GM18909 (cell line): ENCODE data around the gene ZNF497.
"Not testable (repeated sequence)": the region's sequence is repeated elsewhere in the genome, so short reads cannot be mapped to it uniquely, and the experiment has no call there.

Experiments used
- ATAC-seq: cut with Tn5 transposase; IDR thresholded peaks from one replicate; pipeline ENCODE4 v1.9.1; 2021; ENCODE audit warnings: mild to moderate bottlenecking; ENCODE audit not compliant: unreplicated experiment, poor library complexity

The ZNF497 gene

DNA sequence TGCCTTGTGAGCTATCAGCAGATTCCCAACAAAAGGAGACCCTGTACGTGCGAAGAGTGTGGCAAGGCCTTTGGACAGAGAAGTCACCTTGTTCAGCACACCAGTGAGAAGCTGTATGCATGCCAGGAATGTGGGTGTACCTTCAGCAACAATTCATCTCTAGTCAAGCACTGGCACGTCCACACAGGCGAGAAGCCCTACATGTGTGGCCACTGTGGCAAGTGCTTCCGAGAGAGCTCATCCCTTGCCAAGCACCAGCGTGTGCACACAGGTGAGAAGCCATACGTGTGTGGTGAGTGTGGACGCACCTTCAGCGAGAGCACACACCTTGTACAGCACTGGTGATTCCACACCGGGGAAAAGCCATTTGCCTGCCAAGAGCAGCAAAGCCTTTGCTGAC lies 43.3 kb downstream of the ZNF497 start:
- ATAC-seq, result no peak

DNA sequence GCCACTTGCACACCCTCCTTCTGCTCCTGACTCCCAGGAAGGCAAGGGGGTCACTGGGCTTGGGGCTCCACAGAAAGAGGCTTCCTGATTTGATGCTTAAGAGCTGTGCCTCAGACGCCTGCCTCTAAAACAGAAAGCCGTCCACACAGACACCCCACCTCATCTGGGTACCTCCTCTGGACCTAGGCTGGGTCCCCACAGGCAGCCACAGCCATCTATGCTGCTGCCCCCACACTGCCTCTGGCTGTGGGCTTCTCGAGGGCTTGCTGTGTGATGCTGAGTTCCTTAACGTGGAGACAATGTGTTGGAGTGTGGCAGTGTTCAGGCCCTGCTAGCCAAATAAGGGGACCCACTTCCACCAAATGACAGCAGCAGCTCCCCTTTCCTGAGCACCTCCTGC lies 44.3 kb downstream of the ZNF497 start:
- no peak for ATAC-seq

DNA sequence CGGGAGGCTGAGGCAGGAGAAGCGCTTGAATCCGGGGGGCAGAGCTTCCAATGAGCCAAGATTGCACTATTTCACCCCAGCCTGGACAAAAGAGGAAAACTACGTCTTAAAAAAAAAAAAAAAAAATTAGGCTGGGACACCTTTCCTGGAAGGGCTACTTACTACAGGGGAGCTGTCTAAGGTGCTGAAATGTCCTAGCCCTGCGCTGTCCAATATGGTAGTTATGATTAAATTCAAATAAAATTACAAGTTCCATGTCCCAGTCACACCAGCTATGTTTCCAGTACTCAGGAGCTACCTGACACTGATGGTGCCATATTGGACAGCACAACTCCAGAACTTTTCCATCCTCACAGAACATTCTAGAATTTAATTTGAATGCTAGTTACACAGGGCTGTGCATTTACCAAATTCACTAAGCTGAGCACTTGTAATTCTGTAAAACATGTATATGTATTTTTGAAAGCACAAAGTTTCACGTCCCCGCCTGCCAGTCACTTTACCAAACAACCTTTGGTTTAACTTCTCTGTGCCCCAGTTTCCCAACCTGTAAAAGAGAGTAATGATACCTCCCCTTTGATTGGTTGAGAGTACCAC lies 45.0 kb downstream of the ZNF497 start:
- no peak for ATAC-seq

GRCh38 chr19:58315580-58315979 lies 47.0 kb downstream of the ZNF497 start:
- no peak for ATAC-seq

GRCh38 chr19:58311345-58311865 lies 51.1 kb downstream of the ZNF497 start:
- no peak for ATAC-seq

DNA sequence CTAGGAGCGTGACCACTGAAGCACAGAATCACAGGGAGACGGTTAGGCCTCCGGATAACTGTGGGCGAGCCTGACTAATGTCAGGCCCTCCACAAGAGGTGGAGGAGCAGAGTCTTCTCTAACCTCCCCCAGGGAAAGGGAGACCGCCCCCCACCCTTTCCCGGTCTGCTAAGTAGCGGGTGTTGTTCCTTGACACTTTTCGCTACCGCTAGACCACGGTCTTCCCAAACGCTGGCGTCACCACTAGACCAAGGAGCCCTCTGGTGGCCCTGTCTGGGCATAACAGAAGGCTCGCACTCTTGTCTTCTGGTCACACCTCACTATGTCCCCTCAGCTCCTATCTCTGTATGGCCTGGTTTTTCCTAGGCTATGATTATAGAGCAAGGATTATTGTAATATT lies 51.9 kb downstream of the ZNF497 start:
- not testable (repeated sequence) for ATAC-seq

GRCh38 chr19:58307736-58308135 lies 54.8 kb downstream of the ZNF497 start:
- ATAC-seq, result no peak

GRCh38 chr19:58305932-58306323 lies 56.6 kb downstream of the ZNF497 start:
- ATAC-seq, result no peak

- ATAC-seq, result peak; percentile 97
These were observed 57.3 kb downstream of the ZNF497 start, which contains the start of gene ERVK3-1 for GRCh38 chr19:58305065-58305931. TSS of gene ERVK3-1 (plus strand) at chr19:58305377. CDS start at chr19:58312169, 6,792 bp downstream.

DNA sequence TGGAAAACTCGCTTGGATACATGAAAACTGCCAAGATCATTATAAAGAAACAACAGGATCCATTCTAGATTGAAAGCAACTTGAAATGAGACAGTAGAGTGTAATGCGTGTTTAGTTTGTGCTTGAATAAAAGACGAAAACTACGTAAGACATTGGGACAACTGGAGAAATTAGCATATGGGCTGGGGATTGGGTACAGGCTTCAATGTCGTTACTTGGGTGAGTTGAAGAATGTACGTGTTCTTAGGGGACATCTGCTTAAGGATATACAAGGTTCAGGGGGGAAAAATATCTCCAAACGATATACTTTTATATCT lies 57.8 kb downstream of the ZNF497 start:
- ATAC-seq, result no peak
